Sigmoid colon (tissue), 4 donors: ENCODE results near the gene CYP2C18.

Source experiments
- CTCF ChIP-seq, 4 experiments: fragments of 450-650 bp in 3 of 4; fragments of 200-600 bp in 1 of 4; IDR thresholded peaks; one replicate each; pipeline ENCODE4 v1.5.1; 2016 to 2019; ENCODE audit warnings: antibody characterized with exemption in 4 of 4, mild to moderate bottlenecking in 3 of 4, moderate library complexity in 2 of 4
- POLR2AphosphoS5 ChIP-seq, 4 donors: sonication (generic); formaldehyde crosslinking; IDR thresholded peaks; one replicate each; pipeline ENCODE4 v1.6.1; 2017; ENCODE audit warnings: antibody characterized with exemption in 4 of 4

GRCh38 chr10:94673614-94674321 lies 9.8 kb upstream of the CYP2C18 start:
- TF ChIP-seq CTCF (IDR thresholded peaks at IDR 0.05) (no peak), POLR2AphosphoS5 (IDR thresholded peaks at IDR 0.05) (no peak)
